Calu3 (cell line): ENCODE measurements around the gene P3H3. TPM values are rescaled to one million over a fixed set of nuclear protein-coding genes. Genes with fewer than 3 reads are reported as not detected.

Experiments used
- BruUV-seq: library from RNA; stranded (reverse); fragments of 400-500 nt; replicated peaks from 2 replicates; lab custom pipeline; 2021; lab: Mats Ljungman, UMichigan
- CTCF ChIA-PET: fragments of 300-600 bp; sonication (Branson Sonifier 250); formaldehyde crosslinking; loops from one replicate; lab custom pipeline; 2022; ENCODE audit warnings: antibody characterized with exemption; lab: Charles Lee
- DNase-seq: peaks from one replicate; pipeline ENCODE4 v3.0.0; 2022
- H3K27ac Mint-ChIP-seq: one replicate; pipeline ENCODE4 v1.8.0; 2022; ENCODE audit warnings: mixed read lengths; ENCODE audit not compliant: unreplicated experiment
- H3K27me3 Mint-ChIP-seq: one replicate; pipeline ENCODE4 v1.8.0; 2022; ENCODE audit warnings: mixed read lengths; ENCODE audit not compliant: unreplicated experiment
- H3K36me3 Mint-ChIP-seq: one replicate; pipeline ENCODE4 v1.8.0; 2022; ENCODE audit warnings: mild to moderate bottlenecking, moderate library complexity, mixed read lengths; ENCODE audit not compliant: insufficient read depth, unreplicated experiment
- H3K4me1 Mint-ChIP-seq: one replicate; pipeline ENCODE4 v1.8.0; 2022; ENCODE audit warnings: mild to moderate bottlenecking, low read depth, mixed read lengths; ENCODE audit not compliant: unreplicated experiment
- H3K4me3 Mint-ChIP-seq: one replicate; pipeline ENCODE4 v1.8.0; 2022; ENCODE audit warnings: mild to moderate bottlenecking, low read depth, moderate library complexity, mixed read lengths; ENCODE audit not compliant: unreplicated experiment
- H3K9me3 Mint-ChIP-seq: one replicate; pipeline ENCODE4 v1.8.0; 2022; ENCODE audit warnings: low read depth, mixed read lengths; ENCODE audit not compliant: unreplicated experiment
- intact Hi-C: fragments of 100-400 bp; cut with micrococcal nuclease; formaldehyde crosslinking; loops from one replicate; pipeline ENCODE4 v1.10.0; 2022; ENCODE audit not compliant: unreplicated experiment
- total RNA-seq: library from RNA; stranded (reverse); gene quantifications from 2 replicates; pipeline ENCODE4 v1.2.3, GENCODE V29; 2022
- TF ChIP-seq, protein P1 (sequence below): fragments of 200-600 bp; IDR thresholded peaks from one replicate; pipeline ENCODE4 v1.8.0; 2022; ENCODE audit warnings: antibody characterized with exemption; ENCODE audit not compliant: unreplicated experiment

P3H3 gene
- total RNA-seq, 1 experiment from 2014 or later, result 0.45 TPM

DNA sequence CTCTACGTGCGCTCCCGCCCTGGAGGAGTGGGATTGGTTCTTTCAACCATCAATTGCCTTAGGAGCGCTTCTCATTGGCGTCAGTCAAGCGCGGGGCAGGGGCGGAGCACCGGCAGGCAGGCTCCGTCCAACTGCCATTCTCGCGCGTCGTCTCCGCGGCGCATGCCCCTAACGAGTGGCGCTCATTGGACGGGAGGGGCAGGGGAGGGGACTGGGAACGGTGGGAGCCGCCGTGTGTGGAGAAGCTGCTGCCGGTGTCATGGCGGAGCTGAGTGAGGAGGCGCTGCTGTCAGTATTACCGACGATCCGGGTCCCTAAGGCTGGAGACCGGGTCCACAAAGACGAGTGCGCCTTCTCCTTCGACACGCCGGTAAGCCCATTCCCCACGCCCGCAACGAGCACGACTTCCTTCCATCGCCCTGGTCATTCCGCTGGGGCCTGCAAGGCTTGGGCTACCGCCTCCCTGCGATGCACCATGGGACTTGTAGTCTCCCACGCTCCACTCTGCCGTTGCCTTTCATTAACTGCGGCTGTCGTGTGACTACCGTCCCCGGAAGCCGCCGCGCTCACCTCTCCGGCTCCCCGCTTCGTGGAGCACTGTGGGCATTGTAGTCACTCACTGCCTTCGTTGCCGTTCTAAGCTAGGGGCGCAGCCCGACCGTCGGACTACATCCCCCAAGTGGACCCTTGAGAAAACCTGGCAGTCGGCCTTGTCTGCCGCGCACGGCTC is 23.9 kb downstream of the P3H3 start, which contains the start of gene USP5:
USP5 (plus strand) TSS at position 230 of the 730 bp plus-strand sequence; CDS start at position 260, 30 bp downstream.
- H3K27me3 Mint-ChIP-seq, result no peaks in the 10 kb centered on the region
- TSS peak; percentile 66 for BruUV-seq

DNA sequence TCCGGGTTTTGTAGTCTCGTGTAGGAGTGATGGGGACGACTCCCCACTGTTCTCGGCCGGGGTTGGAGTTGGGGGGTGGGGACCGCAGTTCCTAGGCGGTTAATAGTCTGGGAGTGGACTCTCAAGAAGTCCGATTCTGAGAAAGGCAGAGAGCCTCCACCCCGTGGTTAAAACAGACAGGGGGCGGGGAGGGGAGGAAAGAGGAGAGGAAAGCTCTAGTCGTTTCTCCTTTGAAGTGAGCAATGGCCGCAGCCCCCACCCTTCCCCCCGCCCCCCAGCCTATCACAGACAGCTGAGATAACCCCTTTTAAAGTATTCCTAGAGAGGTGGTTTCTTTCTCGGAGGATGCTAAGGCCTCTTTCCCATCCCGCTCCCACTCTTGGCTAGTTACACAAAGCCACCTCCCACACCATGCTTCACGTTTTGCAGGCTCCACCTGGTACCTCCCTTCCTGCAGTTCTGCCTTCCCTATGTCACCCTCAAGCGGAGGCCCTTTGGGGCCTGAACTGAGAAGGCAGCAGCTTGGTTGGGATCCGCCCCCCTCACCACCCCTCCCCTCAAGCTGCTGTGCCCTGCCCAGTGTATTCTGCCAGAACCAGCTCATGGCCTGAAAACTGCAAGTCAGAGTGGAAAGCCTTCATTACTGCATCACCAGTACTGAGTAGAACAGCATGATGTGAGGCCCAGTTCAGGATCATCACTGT is 24.6 kb downstream of the P3H3 start:
- peaks cover 27% of the 10 kb centered on the region for H3K4me1 Mint-ChIP-seq
- peak overlapping the region; percentile 89 for H3K27ac Mint-ChIP-seq
- H3K9me3 Mint-ChIP-seq, result no peaks in the 10 kb centered on the region
- CTCF ChIA-PET, result interaction anchor here (0.5 to 3.0 kb wide), 16 partner anchors 13 to 478 kb away, joined by 3 to 19 read pairs (median 6); partner anchors contain the start of genes COPS7A, GNB3, MLF2 and SCNN1A
- intact Hi-C loops, result loop anchor here (1.0 kb wide), 1 partner anchor 38 kb away; no protein-coding TSS in a partner anchor
- peak overlapping the region; percentile 94 for H3K4me3 Mint-ChIP-seq
- TF ChIP-seq, protein P1, sequence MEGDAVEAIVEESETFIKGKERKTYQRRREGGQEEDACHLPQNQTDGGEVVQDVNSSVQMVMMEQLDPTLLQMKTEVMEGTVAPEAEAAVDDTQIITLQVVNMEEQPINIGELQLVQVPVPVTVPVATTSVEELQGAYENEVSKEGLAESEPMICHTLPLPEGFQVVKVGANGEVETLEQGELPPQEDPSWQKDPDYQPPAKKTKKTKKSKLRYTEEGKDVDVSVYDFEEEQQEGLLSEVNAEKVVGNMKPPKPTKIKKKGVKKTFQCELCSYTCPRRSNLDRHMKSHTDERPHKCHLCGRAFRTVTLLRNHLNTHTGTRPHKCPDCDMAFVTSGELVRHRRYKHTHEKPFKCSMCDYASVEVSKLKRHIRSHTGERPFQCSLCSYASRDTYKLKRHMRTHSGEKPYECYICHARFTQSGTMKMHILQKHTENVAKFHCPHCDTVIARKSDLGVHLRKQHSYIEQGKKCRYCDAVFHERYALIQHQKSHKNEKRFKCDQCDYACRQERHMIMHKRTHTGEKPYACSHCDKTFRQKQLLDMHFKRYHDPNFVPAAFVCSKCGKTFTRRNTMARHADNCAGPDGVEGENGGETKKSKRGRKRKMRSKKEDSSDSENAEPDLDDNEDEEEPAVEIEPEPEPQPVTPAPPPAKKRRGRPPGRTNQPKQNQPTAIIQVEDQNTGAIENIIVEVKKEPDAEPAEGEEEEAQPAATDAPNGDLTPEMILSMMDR, result no peak
- DNase-seq, result peak; percentile 38
- no peaks in the 10 kb centered on the region for H3K27me3 Mint-ChIP-seq
- BruUV-seq, result no TSS peak
- peaks cover 55% of the 10 kb centered on the region for H3K36me3 Mint-ChIP-seq

More for the DNA sequence above, 23.9 kb downstream of the P3H3 start, which contains the start of gene USP5:
- Mint-ChIP-seq H3K36me3 (peaks cover 49% of the 10 kb centered on the region), H3K4me3 (peak within 1 kb of the TSS; percentile 94), H3K27ac (peak within 1 kb of the TSS; percentile 89), H3K9me3 (no peaks in the 10 kb centered on the region), H3K4me1 (peaks cover 27% of the 10 kb centered on the region)
- peak; percentile 97 for DNase-seq
- CTCF ChIA-PET, result interaction anchor here (0.5 to 3.0 kb wide), 17 partner anchors 12 to 477 kb away, joined by 3 to 19 read pairs (median 5); partner anchors contain the start of genes COPS7A, GNB3, MLF2 and PTMS
- intact Hi-C loops, result loop anchor here (1.0 kb wide), 2 partner anchors 17 to 39 kb away; no protein-coding TSS in a partner anchor
- TF ChIP-seq, protein P1, result no peak

DNA sequence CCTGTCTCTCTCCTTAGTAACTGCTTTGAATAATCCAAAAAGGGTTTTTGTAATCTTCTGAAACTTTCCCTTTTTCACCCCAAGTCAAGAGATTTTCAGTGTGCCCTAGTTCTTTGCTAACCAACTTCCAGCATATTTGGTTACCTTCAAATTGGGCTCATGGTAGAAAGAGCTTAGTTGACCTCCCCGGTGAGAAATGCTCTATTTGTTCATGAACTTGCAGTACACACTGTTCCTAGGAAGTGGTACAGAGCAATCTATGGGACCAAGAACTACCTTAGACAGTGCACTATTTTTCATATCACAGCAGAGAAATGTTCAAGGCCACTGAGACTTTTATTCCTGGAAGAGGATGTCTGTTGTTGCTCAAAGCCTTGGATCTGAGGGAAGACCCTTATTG is 25.4 kb downstream of the P3H3 start:
- CTCF ChIA-PET, result interaction anchor here (3.0 kb wide), 1 partner anchor 15 kb away, joined by 15 read pairs; no protein-coding TSS in a partner anchor
- Mint-ChIP-seq H3K36me3 (peaks cover 55% of the 10 kb centered on the region), H3K9me3 (no peaks in the 10 kb centered on the region), H3K4me1 (peaks cover 27% of the 10 kb centered on the region), H3K27ac (no peak overlapping the region), H3K27me3 (no peaks in the 10 kb centered on the region), H3K4me3 (peak overlapping the region; percentile 94)
- DNase-seq, result no peak
- intact Hi-C loops, result no loop called here
- TF ChIP-seq, protein P1, result no peak
- BruUV-seq, result no TSS peak

DNA sequence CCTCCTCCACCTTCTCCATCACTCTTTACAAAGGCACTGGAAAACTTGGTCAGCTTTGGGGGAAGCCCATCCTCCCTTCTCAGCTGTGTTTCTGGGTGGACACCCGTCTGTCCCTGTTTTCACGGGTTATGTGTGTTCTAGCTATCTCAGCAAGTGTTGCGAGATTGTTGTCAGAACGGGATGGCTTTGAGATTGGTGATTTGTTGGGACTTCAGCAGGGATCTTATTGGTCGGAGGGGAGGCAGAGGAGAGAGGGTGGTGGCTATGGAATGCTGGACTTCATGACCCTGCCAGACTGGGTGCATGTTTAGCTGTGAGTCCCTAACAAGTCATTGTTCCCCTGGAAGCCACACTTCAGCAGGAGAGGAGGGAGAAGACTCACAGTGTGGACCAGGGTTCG is 25.8 kb downstream of the P3H3 start:
- CTCF ChIA-PET, result interaction anchor here (0.6 kb wide), 1 partner anchor 26 kb away, joined by 5 read pairs; no protein-coding TSS in a partner anchor
- Mint-ChIP-seq H3K4me3 (peak overlapping the region; percentile 94), H3K36me3 (peaks cover 55% of the 10 kb centered on the region), H3K27ac (no peak overlapping the region), H3K27me3 (no peaks in the 10 kb centered on the region), H3K4me1 (peaks cover 27% of the 10 kb centered on the region), H3K9me3 (no peaks in the 10 kb centered on the region)
- intact Hi-C loops, result no loop called here
- TF ChIP-seq, protein P1, result no peak
- DNase-seq, result no peak
- no TSS peak for BruUV-seq
